Measurements from ENCODE around the gene ANKLE1. TPM values are rescaled to one million over a fixed set of nuclear protein-coding genes. Genes with fewer than 3 reads are reported as not detected.
A peak's percentile ranks its signal among the peaks of the same experiment; 100 is the strongest.

ANKLE1 gene
- total and polyA plus RNA-seq, 2 donors (not counting 1 experiment from before 2014, with no cell fraction given): 0.08 to 0.17 TPM

DNA sequence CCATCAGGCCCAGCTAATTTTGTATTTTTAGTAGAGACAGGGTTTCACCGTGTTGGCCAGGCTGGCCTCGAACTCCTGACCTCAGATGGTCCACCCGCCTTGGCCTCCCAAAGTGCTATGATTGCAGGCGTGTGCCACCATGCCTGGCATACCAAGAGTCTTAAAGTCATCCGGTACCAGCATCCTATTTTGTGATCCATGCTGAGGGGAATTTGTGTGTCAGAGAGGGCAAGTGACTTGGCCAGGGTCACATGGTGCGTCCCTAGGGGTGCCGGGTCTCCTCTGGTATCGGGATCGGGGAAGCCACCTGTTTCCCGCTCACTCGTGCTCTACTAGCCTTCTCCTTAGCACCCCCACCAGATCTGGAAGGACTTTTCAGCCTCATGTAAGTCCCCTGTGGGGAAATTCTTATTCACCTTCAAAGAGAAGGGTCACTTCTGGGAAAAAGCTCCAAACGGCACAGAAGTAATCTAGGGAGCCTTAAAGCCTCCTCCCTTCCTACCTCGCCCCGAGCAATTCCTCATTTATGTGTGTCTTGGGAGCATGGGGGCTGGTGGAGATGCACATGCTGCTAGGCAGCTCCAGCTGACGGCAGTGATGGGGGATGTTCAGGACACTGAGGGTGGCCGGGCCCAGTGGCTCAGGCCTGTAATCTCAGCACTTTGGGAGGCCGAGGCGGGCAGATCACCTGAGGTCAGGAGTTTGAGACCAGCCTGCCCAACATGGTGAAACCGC lies 6.1 kb upstream of the ANKLE1 start:
- no peak overlapping the region for H3K9ac ChIP-seq (ENCODE audit: insufficient read depth, low read length)
- H3K79me2 ChIP-seq (ENCODE audit: control insufficient read depth, insufficient read depth, low read length): no peaks in the 10 kb centered on the region
- H3K27ac ChIP-seq (ENCODE audit: insufficient read depth, low read length): no peak overlapping the region
- H3K9me3 ChIP-seq (ENCODE audit: control insufficient read depth, insufficient read depth, low read depth, low read length): no peaks in the 10 kb centered on the region
- H3K4me2 ChIP-seq (ENCODE audit: extremely low read depth, insufficient read depth, low read length): no peak overlapping the region
- H3K4me3 ChIP-seq (replicated peaks in 1 of 4; ENCODE audit: control extremely low read depth in 1 of 4, insufficient read depth in 1 of 4, low read depth in 3 of 4, low read length in 4 of 4): no peak overlapping the region
- H3K36me3 ChIP-seq (ENCODE audit: control insufficient read depth, insufficient read depth, low read length): peaks cover 18% of the 10 kb centered on the region
- DNase-seq (ENCODE audit: low read depth in 2 of 2): no peak
- no peak overlapping the region for H2AFZ ChIP-seq (ENCODE audit: low read length)
- H4K20me1 ChIP-seq (ENCODE audit: control insufficient read depth, extremely low read depth, insufficient read depth, low read length): no peaks in the 10 kb centered on the region
- no peaks in the 10 kb centered on the region for H3K4me1 ChIP-seq (ENCODE audit: control insufficient read depth, extremely low read depth, insufficient read depth, low read length)
- TF ChIP-seq, protein P1, sequence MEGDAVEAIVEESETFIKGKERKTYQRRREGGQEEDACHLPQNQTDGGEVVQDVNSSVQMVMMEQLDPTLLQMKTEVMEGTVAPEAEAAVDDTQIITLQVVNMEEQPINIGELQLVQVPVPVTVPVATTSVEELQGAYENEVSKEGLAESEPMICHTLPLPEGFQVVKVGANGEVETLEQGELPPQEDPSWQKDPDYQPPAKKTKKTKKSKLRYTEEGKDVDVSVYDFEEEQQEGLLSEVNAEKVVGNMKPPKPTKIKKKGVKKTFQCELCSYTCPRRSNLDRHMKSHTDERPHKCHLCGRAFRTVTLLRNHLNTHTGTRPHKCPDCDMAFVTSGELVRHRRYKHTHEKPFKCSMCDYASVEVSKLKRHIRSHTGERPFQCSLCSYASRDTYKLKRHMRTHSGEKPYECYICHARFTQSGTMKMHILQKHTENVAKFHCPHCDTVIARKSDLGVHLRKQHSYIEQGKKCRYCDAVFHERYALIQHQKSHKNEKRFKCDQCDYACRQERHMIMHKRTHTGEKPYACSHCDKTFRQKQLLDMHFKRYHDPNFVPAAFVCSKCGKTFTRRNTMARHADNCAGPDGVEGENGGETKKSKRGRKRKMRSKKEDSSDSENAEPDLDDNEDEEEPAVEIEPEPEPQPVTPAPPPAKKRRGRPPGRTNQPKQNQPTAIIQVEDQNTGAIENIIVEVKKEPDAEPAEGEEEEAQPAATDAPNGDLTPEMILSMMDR (conservative IDR thresholded peaks at IDR 0.05 in 1 of 2, IDR thresholded peaks at IDR 0.05 in 1 of 2; ENCODE audit: low read depth in 1 of 2, low read length in 2 of 2): no peak
- no peak for TF ChIP-seq EZH2 (IDR thresholded peaks at IDR 0.05; ENCODE audit: low read length, missing control alignments)
- no peaks in the 10 kb centered on the region for H3K27me3 ChIP-seq (ENCODE audit: control insufficient read depth, insufficient read depth, low read length)

DNA sequence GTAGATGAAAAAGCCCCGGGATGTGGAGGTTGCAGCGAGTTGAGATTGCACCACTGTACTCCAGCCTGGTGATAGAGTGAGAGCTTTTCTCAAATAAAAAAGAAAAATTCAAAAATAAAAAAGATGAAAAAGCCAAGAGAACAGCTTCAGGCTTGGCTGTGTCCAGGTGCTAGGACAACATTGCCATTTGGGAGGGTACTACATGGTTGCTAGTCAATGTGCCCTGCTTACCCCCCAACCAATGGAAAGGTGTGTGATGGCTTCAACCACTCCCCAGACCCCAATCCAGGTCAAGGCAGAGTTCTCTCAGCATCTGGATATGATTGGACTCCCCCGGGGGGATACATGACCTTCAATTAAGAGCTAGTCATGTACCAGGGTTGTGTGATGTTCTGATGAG lies 2.3 kb upstream of the ANKLE1 start:
- H3K36me3 ChIP-seq (ENCODE audit: control insufficient read depth, insufficient read depth, low read length): peaks cover 9% of the 10 kb centered on the region
- no peaks in the 10 kb centered on the region for H3K79me2 ChIP-seq (ENCODE audit: control insufficient read depth, insufficient read depth, low read length)
- no peaks in the 10 kb centered on the region for H3K9me3 ChIP-seq (ENCODE audit: control insufficient read depth, insufficient read depth, low read depth, low read length)
- no peaks in the 10 kb centered on the region for H3K4me1 ChIP-seq (ENCODE audit: control insufficient read depth, extremely low read depth, insufficient read depth, low read length)
- H3K4me3 ChIP-seq (replicated peaks in 1 of 4; ENCODE audit: control extremely low read depth in 1 of 4, insufficient read depth in 1 of 4, low read depth in 3 of 4, low read length in 4 of 4): no peak overlapping the region
- no peaks in the 10 kb centered on the region for H3K27me3 ChIP-seq (ENCODE audit: control insufficient read depth, insufficient read depth, low read length)
- H3K9ac ChIP-seq (ENCODE audit: insufficient read depth, low read length): no peak overlapping the region
- no peak for DNase-seq (ENCODE audit: low read depth in 2 of 2)
- H3K27ac ChIP-seq (ENCODE audit: insufficient read depth, low read length): no peak overlapping the region
- TF ChIP-seq, protein P1 (conservative IDR thresholded peaks at IDR 0.05 in 1 of 2, IDR thresholded peaks at IDR 0.05 in 1 of 2; ENCODE audit: low read depth in 1 of 2, low read length in 2 of 2): no peak
- no peak for TF ChIP-seq EZH2 (IDR thresholded peaks at IDR 0.05; ENCODE audit: low read length, missing control alignments)
- no peak overlapping the region for H3K4me2 ChIP-seq (ENCODE audit: extremely low read depth, insufficient read depth, low read length)
- H4K20me1 ChIP-seq (ENCODE audit: control insufficient read depth, extremely low read depth, insufficient read depth, low read length): no peaks in the 10 kb centered on the region
- no peak overlapping the region for H2AFZ ChIP-seq (ENCODE audit: low read length)

DNA sequence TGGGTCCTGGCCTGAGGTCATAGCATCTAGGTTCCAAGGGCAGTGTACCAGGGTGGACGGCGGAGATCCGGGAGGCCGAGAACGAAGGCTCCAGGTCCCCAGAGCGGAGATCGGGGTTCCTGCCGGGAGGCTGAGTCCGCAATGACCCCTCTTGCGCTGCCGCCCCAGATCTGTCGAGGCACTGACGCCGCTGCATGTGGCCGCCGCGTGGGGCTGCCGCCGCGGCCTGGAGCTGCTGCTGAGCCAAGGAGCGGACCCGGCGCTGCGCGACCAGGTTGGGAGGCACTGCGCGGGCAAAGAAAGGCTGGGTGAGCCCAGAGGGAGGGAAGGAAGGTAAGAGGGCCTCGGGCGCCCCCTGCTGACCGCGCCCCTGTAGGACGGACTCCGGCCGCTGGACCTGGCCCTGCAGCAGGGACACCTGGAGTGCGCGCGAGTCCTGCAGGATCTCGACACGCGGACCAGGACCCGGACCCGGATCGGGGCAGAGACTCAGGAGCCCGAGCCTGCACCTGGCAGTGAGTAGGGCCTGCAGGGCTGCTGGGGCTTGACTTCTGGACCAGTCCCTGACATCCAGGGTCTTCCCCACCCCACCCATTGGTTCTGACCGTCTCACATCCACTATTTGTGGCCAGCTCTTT lies 906 bp downstream of the ANKLE1 start:
- Histone ChIP-seq H3K36me3 (ENCODE audit: control insufficient read depth, insufficient read depth, low read length) (peaks cover under 1% of the 10 kb centered on the region), H3K27me3 (ENCODE audit: control insufficient read depth, insufficient read depth, low read length) (no peaks in the 10 kb centered on the region), H3K79me2 (ENCODE audit: control insufficient read depth, insufficient read depth, low read length) (no peaks in the 10 kb centered on the region), H4K20me1 (ENCODE audit: control insufficient read depth, extremely low read depth, insufficient read depth, low read length) (no peaks in the 10 kb centered on the region), H3K9me3 (ENCODE audit: control insufficient read depth, insufficient read depth, low read depth, low read length) (no peaks in the 10 kb centered on the region), H3K27ac (ENCODE audit: insufficient read depth, low read length) (no peak overlapping the region), H2AFZ (ENCODE audit: low read length) (peak overlapping the region; percentile 55), H3K4me1 (ENCODE audit: control insufficient read depth, extremely low read depth, insufficient read depth, low read length) (no peaks in the 10 kb centered on the region), H3K9ac (ENCODE audit: insufficient read depth, low read length) (peak overlapping the region; percentile 20), H3K4me2 (ENCODE audit: extremely low read depth, insufficient read depth, low read length) (peak overlapping the region; percentile 75), H3K4me3 (replicated peaks in 1 of 4; ENCODE audit: control extremely low read depth in 1 of 4, insufficient read depth in 1 of 4, low read depth in 3 of 4, low read length in 4 of 4) (peak overlapping the region; percentile 11 to 48 (median 21))
- no peak for TF ChIP-seq EZH2 (IDR thresholded peaks at IDR 0.05; ENCODE audit: low read length, missing control alignments)
- TF ChIP-seq, protein P1 (conservative IDR thresholded peaks at IDR 0.05 in 1 of 2, IDR thresholded peaks at IDR 0.05 in 1 of 2; ENCODE audit: low read depth in 1 of 2, low read length in 2 of 2): peak; percentile 66 to 78
- peak; percentile 64 to 71 for DNase-seq (ENCODE audit: low read depth in 2 of 2)

Data from fibroblast of lung (primary cell).